IMR-90 (cell line): ENCODE results near the gene VRTN. TPM values are rescaled to one million over a fixed set of nuclear protein-coding genes. Genes with fewer than 3 reads are reported as not detected.

Source experiments
- ATAC-seq: fragments of 200-7000 bp; cut with Tn5 transposase; 2 replicates; pipeline ENCODE4 v1.9.1; 2020; ENCODE audit warnings: low read depth, mild to moderate bottlenecking, moderate library complexity
- BruUV-seq: library from RNA; stranded (reverse); fragments of 400-500 nt; replicated peaks from 2 replicates; lab custom pipeline; 2021; lab: Mats Ljungman, UMichigan
- CTCF ChIA-PET: fragments of 300-600 bp; formaldehyde crosslinking; extraction: SDS; loops from one replicate; lab custom pipeline; 2021; ENCODE audit warnings: antibody characterized with exemption; lab: Yijun Ruan, JAX
- POLR2A ChIA-PET: fragments of 300-600 bp; sonication (Branson Sonifier 250); formaldehyde crosslinking; loops from one replicate; lab custom pipeline; 2022; ENCODE audit warnings: antibody characterized with exemption; ENCODE audit not compliant: unreplicated experiment; lab: Charles Lee
- DNase-seq: peaks from one replicate; pipeline ENCODE4 v3.0.0; 2013
- H2AFZ ChIP-seq: replicated peaks from 2 replicates; pipeline ENCODE3; 2013; ENCODE audit warnings: low read length, mild to moderate bottlenecking; ENCODE audit not compliant: poor library complexity
- H2AK5ac ChIP-seq: 2 replicates; pipeline ENCODE4 v1.6.1; 2013; ENCODE audit warnings: low read depth, low read length, inconsistent platforms
- H2AK9ac ChIP-seq: replicated peaks from 2 replicates; pipeline ENCODE3; 2013; ENCODE audit warnings: mild to moderate bottlenecking, low read depth, low read length, moderate library complexity; ENCODE audit not compliant: poor library complexity
- H2BK120ac ChIP-seq: 2 replicates; pipeline ENCODE4 v1.6.1; 2013; ENCODE audit warnings: low read depth, low read length, inconsistent platforms
- H2BK15ac ChIP-seq: 3 replicates; pipeline ENCODE4 v1.6.1; 2013; ENCODE audit warnings: low read depth, low read length, inconsistent platforms
- H2BK20ac ChIP-seq: 2 replicates; pipeline ENCODE4 v1.6.1; 2013; ENCODE audit warnings: low read depth, mild to moderate bottlenecking, inconsistent platforms, low read length, moderate library complexity
- H2BK5ac ChIP-seq: 2 replicates; pipeline ENCODE4 v1.6.1; 2013; ENCODE audit warnings: mild to moderate bottlenecking, low read depth, low read length, inconsistent platforms; ENCODE audit not compliant: poor library complexity, severe bottlenecking
- H3K14ac ChIP-seq: replicated peaks from 2 replicates; pipeline ENCODE4 v1.6.1; 2013; ENCODE audit warnings: low read depth, low read length, inconsistent platforms
- H3K18ac ChIP-seq: 2 replicates; pipeline ENCODE4 v1.6.1; 2013; ENCODE audit warnings: low read depth, low read length, control low read depth
- H3K23ac ChIP-seq: 2 replicates; pipeline ENCODE4 v1.6.1; 2013; ENCODE audit warnings: low read depth, low read length, inconsistent platforms
- H3K27ac ChIP-seq: 2 replicates; pipeline ENCODE4 v1.5.1; 2013; ENCODE audit warnings: mild to moderate bottlenecking, control low read depth, low read length; ENCODE audit not compliant: insufficient read depth
- H3K27me3 ChIP-seq: 2 replicates; pipeline ENCODE4 v1.6.1; 2013; ENCODE audit warnings: low read length; ENCODE audit not compliant: control insufficient read depth, insufficient read depth
- H3K36me3 ChIP-seq: 2 replicates; pipeline ENCODE4 v1.6.1; 2013; ENCODE audit warnings: low read length, mixed read lengths; ENCODE audit not compliant: control insufficient read depth, insufficient read depth
- H3K4ac ChIP-seq: 2 replicates; pipeline ENCODE4 v1.6.1; 2013; ENCODE audit warnings: low read depth, low read length, inconsistent platforms
- H3K4me1 ChIP-seq: 2 replicates; pipeline ENCODE4 v1.6.1; 2013; ENCODE audit warnings: low read length, mixed read lengths; ENCODE audit not compliant: control insufficient read depth, insufficient read depth
- H3K4me2 ChIP-seq: 2 replicates; pipeline ENCODE4 v1.6.1; 2013; ENCODE audit warnings: low read depth, mild to moderate bottlenecking, control low read depth, low read length, moderate library complexity
- H3K4me3 ChIP-seq: 2 replicates; pipeline ENCODE4 v1.5.1; 2013; ENCODE audit warnings: low read depth, mild to moderate bottlenecking, control low read depth, low read length, moderate library complexity; ENCODE audit not compliant: insufficient read depth
- H3K56ac ChIP-seq: 2 replicates; pipeline ENCODE4 v1.6.1; 2013; ENCODE audit warnings: low read length, inconsistent platforms; ENCODE audit not compliant: insufficient read depth; ENCODE audit errors: extremely low read depth
- H3K79me1 ChIP-seq, 2 experiments: 2 replicates each; pipeline ENCODE4 v1.6.1; 2013; ENCODE audit warnings: low read length in 2 of 2, inconsistent platforms in 1 of 2, low read depth in 1 of 2
- H3K9ac ChIP-seq: 2 replicates; pipeline ENCODE4 v1.6.1; 2013; ENCODE audit warnings: low read depth, low read length, control low read depth
- H3K9me1 ChIP-seq: 2 replicates; pipeline ENCODE4 v1.6.1; 2013; ENCODE audit warnings: low read length, inconsistent platforms; ENCODE audit not compliant: insufficient read depth
- H3K9me3 ChIP-seq: 2 replicates; pipeline ENCODE4 v1.6.1; 2013; ENCODE audit warnings: low read length; ENCODE audit not compliant: control insufficient read depth, insufficient read depth
- H4K20me1 ChIP-seq: 2 replicates; pipeline ENCODE4 v1.6.1; 2013; ENCODE audit warnings: low read length, inconsistent platforms; ENCODE audit not compliant: insufficient read depth
- H4K5ac ChIP-seq: 2 replicates; pipeline ENCODE4 v1.6.1; 2013; ENCODE audit warnings: mild to moderate bottlenecking, low read depth, low read length, control low read depth
- H4K8ac ChIP-seq, 2 experiments: 2 replicates each; pipeline ENCODE4 v1.6.1; 2013; ENCODE audit warnings: low read depth in 2 of 2, low read length in 2 of 2, control low read depth in 1 of 2, inconsistent platforms in 1 of 2
- H4K91ac ChIP-seq: 2 replicates; pipeline ENCODE4 v1.6.1; 2013; ENCODE audit warnings: low read depth, low read length, inconsistent platforms; ENCODE audit not compliant: insufficient read depth
- FOS ChIP-seq: fragments of 150-350 bp; IDR thresholded peaks from 2 replicates; pipeline ENCODE4 v1.6.1; 2016; ENCODE audit warnings: low read depth, low read length
- RCOR1 ChIP-seq: IDR thresholded peaks from 2 replicates; pipeline ENCODE4 v1.6.1; 2012; ENCODE audit warnings: mild to moderate bottlenecking, low read length, improper control_type of control experiment; ENCODE audit not compliant: insufficient replicate concordance
- WGBS, 2 experiments: methylation state at CpG; one replicate each; pipeline versions ENCODE4 v1.1.5 to v1.1.7; 2013; ENCODE audit warnings: missing lambda C conversion rate in 2 of 2; ENCODE audit not compliant: insufficient read length in 1 of 2; ENCODE audit errors: extremely low coverage in 2 of 2; 5-methylcytosine and 5-hydroxymethylcytosine counted together
- dilution Hi-C: fragments of 300-500 bp; cut with HindIII; formaldehyde crosslinking; loops from one replicate; pipeline ENCODE4 v1.14.3; 2018; ENCODE audit warnings: low sequenced_read_pairs; ENCODE audit not compliant: unreplicated experiment
- in situ Hi-C: fragments of 300-500 bp; cut with MboI; formaldehyde crosslinking; loops from 3 replicates; pipeline ENCODE4 v1.14.3; 2019; ENCODE audit warnings: low sequenced_read_pairs, inconsistent platforms, mixed read lengths
- intact Hi-C: fragments of 100-400 bp; cut with micrococcal nuclease; formaldehyde crosslinking; loops from 2 replicates; pipeline ENCODE4 v1.10.0; 2022
- polyA plus RNA-seq, 3 experiments: library from polyadenylated mRNA; depleted of rRNA; stranded (reverse); fragments of >200 nt; gene quantifications; 2 replicates each; pipeline ENCODE4 v1.2.3, GENCODE V29; 2012; ENCODE audit warnings: low replicate concordance in 1 of 3
- total RNA-seq: library from RNA; depleted of rRNA; stranded (reverse); fragments of >200 nt; gene quantifications from 2 replicates; pipeline ENCODE4 v1.2.3, GENCODE V29; 2012
- TF ChIP-seq, protein P1 (sequence below): conservative IDR thresholded peaks from 2 replicates; pipeline ENCODE4 v1.5.1; 2012; ENCODE audit warnings: mild to moderate bottlenecking, low read depth, low read length, improper control_type of control experiment

The VRTN gene
- total and polyA plus RNA-seq, 2 of the 4 experiments (the other 2 are of a cell fraction): not detected

DNA sequence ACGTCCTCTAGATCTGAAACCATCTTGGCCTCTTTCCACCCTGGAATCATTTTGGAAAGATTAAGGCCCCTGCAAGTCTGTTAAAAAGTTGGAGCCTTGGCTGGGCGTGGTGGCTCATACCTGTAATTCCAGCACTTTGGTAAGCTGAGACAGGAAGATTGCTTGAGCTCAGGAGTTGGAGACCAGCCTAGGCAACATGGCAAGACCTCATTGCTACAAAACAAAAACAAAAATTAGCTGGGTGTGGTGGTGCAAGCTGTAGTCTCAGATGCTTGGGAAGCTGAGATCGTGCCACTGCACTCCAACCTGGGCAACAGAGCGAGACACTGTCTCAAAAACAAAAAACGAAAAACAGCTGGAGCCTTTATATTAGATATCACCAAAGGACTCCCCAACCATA is 34.7 kb upstream of the VRTN start:
- H3K9me1 ChIP-seq: no peaks in the 10 kb centered on the region
- H3K27me3 ChIP-seq: peaks cover 32% of the 10 kb centered on the region
- no peak overlapping the region for H2AK9ac ChIP-seq
- H3K4me2 ChIP-seq: no peak overlapping the region
- no peak for ATAC-seq
- no peak overlapping the region for H2BK5ac ChIP-seq
- H4K20me1 ChIP-seq: no peaks in the 10 kb centered on the region
- intact Hi-C loops: no loop called here
- WGBS, 2 experiments: no CpG with 5 or more reads among the region's 5 CpGs
- no peak overlapping the region for H2AK5ac ChIP-seq
- H3K9me3 ChIP-seq: no peaks in the 10 kb centered on the region
- DNase-seq: no peak
- no peak overlapping the region for H3K9ac ChIP-seq
- H3K14ac ChIP-seq: no peak overlapping the region
- no TSS peak for BruUV-seq
- H3K4me1 ChIP-seq: no peaks in the 10 kb centered on the region
- H4K8ac ChIP-seq: no peak overlapping the region
- H2BK120ac ChIP-seq: no peak overlapping the region
- no peak overlapping the region for H2BK15ac ChIP-seq
- TF ChIP-seq, protein P1, sequence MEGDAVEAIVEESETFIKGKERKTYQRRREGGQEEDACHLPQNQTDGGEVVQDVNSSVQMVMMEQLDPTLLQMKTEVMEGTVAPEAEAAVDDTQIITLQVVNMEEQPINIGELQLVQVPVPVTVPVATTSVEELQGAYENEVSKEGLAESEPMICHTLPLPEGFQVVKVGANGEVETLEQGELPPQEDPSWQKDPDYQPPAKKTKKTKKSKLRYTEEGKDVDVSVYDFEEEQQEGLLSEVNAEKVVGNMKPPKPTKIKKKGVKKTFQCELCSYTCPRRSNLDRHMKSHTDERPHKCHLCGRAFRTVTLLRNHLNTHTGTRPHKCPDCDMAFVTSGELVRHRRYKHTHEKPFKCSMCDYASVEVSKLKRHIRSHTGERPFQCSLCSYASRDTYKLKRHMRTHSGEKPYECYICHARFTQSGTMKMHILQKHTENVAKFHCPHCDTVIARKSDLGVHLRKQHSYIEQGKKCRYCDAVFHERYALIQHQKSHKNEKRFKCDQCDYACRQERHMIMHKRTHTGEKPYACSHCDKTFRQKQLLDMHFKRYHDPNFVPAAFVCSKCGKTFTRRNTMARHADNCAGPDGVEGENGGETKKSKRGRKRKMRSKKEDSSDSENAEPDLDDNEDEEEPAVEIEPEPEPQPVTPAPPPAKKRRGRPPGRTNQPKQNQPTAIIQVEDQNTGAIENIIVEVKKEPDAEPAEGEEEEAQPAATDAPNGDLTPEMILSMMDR: no peak
- no peak for TF ChIP-seq FOS
- TF ChIP-seq RCOR1: no peak
- no peak overlapping the region for H4K5ac ChIP-seq
- H4K91ac ChIP-seq: no peak overlapping the region
- no peak overlapping the region for H3K27ac ChIP-seq
- no peak overlapping the region for H3K4ac ChIP-seq
- no peak overlapping the region for H2AFZ ChIP-seq
- no peaks in the 10 kb centered on the region for H3K36me3 ChIP-seq
- H3K56ac ChIP-seq: no peak overlapping the region
- no peak overlapping the region for H3K4me3 ChIP-seq
- dilution Hi-C loops: no loop called here
- H2BK20ac ChIP-seq: no peak overlapping the region
- no peak overlapping the region for H3K18ac ChIP-seq
- H3K79me1 ChIP-seq: no peaks in the 10 kb centered on the region
- POLR2A ChIA-PET: interaction anchor here (1.0 kb wide), 1 partner anchor 11 kb away, joined by 3 read pairs; the partner anchor contains the start of gene ABCD4
- no peak overlapping the region for H3K23ac ChIP-seq
- CTCF ChIA-PET: interaction anchor here (1.0 kb wide), 1 partner anchor 11 kb away, joined by 3 read pairs; the partner anchor contains the start of gene ABCD4
- in situ Hi-C loops: no loop called here
